PC-3 (cell line): Measurements from ENCODE around the gene PGBD5.

Experiments used
- EZH2 ChIP-seq: fragments of 300-600 bp; sonication (generic); IDR thresholded peaks from one replicate; pipeline ENCODE4 v1.6.1; 2017; ENCODE audit warnings: antibody characterized with exemption, mild to moderate bottlenecking, low read length; ENCODE audit not compliant: unreplicated experiment
- EZH2phosphoT487 ChIP-seq: fragments of 300-600 bp; sonication (generic); IDR thresholded peaks from 2 replicates; pipeline ENCODE4 v1.6.1; 2018; ENCODE audit warnings: mild to moderate bottlenecking, antibody characterized with exemption, low read length, borderline replicate concordance
- TF ChIP-seq, protein P1 (sequence below): fragments of 300-600 bp; sonication (generic); conservative IDR thresholded peaks from 2 replicates; pipeline ENCODE4 v1.5.1; 2017; ENCODE audit warnings: antibody characterized with exemption, low read depth, mild to moderate bottlenecking, low read length

- no peak for TF ChIP-seq EZH2
- TF ChIP-seq, protein P1, sequence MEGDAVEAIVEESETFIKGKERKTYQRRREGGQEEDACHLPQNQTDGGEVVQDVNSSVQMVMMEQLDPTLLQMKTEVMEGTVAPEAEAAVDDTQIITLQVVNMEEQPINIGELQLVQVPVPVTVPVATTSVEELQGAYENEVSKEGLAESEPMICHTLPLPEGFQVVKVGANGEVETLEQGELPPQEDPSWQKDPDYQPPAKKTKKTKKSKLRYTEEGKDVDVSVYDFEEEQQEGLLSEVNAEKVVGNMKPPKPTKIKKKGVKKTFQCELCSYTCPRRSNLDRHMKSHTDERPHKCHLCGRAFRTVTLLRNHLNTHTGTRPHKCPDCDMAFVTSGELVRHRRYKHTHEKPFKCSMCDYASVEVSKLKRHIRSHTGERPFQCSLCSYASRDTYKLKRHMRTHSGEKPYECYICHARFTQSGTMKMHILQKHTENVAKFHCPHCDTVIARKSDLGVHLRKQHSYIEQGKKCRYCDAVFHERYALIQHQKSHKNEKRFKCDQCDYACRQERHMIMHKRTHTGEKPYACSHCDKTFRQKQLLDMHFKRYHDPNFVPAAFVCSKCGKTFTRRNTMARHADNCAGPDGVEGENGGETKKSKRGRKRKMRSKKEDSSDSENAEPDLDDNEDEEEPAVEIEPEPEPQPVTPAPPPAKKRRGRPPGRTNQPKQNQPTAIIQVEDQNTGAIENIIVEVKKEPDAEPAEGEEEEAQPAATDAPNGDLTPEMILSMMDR, result no peak
- TF ChIP-seq EZH2phosphoT487, result no peak
These were observed 155.4 kb downstream of the PGBD5 start for GRCh38 chr1:230270559-230271281.
